Epithelial cell of esophagus (primary cell): ENCODE data around the gene TREX2.

ENCODE experiments used
- DNase-seq: peaks from one replicate; pipeline ENCODE4 v3.0.0; 2010; ENCODE audit warnings: low read depth
- H3K4me3 ChIP-seq: 2 replicates; pipeline ENCODE4 v1.5.1; 2011; ENCODE audit warnings: mild to moderate bottlenecking, low read length, control low read depth
- CTCF ChIP-seq: IDR thresholded peaks from 2 replicates; pipeline ENCODE4 v1.5.1; 2011; ENCODE audit warnings: low read depth, mild to moderate bottlenecking, low read length, control low read depth, inconsistent platforms; ENCODE audit not compliant: insufficient read depth; ENCODE audit errors: missing control alignments

The TREX2 gene

DNA sequence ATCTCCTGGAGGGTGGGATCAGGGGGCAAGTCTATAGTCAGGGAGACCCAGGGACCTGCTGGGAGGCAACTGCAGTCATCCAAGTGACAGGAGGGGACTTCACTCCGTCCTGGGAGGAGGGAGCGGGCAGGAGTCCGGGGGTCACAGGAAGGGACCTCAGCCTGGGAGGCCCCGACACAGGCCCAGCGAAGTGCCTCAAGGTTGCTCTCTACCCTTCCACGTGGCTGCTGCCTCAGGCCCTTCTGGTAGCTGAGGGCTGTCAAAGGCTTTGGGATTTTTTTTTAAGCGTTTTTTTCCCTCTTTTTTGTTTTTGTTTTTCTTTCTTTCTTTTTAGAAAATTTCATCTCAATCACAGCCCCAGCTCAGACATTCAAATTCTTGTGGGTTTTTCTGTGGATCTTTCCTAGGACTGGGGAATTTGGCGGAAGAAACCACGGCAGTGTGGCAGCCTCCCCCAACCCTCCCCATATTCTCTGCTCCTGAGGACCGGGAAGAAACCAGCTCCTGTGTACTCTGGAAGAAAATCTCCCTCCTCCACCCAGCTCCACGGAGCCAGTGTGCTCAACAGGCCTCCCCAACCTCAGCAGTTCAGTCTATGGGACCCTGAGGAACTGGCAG, 25.9 kb upstream of the TREX2 start:
- no peak for TF ChIP-seq CTCF
- H3K4me3 ChIP-seq, result no peak overlapping the region
- DNase-seq, result no peak

GRCh38 chrX:153470411-153471363, 24.8 kb upstream of the TREX2 start, which contains the start of gene HAUS7:
Gene HAUS7, minus strand, starts transcription at chrX:153470576. Its CDS starts 19 bp downstream, at chrX:153470557.
- peak within 1 kb of the TSS; percentile 62 for H3K4me3 ChIP-seq
- DNase-seq, result peak; percentile 90
- peak; percentile 56 for TF ChIP-seq CTCF

DNA sequence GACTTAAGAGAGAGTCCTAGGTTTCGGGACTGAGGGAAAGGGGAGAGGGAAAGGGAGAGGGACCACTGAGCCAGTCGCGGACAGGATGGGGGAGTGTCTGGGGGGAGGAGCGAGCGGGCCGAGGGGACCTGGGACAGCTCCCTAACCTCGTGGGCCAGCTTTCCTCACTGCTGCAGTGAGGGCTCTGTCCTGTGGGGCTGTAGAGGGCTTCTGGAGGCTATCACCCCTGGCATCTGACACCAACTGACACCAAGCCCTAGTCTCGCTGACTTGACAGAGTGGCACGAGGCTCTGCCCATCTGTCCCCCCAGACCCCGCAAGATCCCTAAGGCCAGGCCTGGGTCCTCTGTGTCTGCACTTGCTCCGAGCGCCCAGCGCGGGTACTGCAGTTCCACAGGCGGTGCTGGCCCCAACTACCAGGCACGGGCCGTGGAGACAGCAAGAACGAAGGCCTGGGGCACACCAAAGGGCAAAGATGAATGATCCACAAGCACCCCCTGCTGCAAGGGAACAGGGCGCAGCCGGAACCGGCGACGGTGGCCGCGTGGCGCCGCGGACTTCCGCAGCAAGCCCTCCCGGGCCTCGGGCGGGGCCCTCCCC, 24.1 kb upstream of the TREX2 start:
- TF ChIP-seq CTCF, result no peak
- DNase-seq, result peak; percentile 27
- peak overlapping the region; percentile 62 for H3K4me3 ChIP-seq

GRCh38 chrX:153468008-153468580, 22.2 kb upstream of the TREX2 start:
- no peak overlapping the region for H3K4me3 ChIP-seq

GRCh38 chrX:153465691-153466380, 20.0 kb upstream of the TREX2 start:
- no peak for TF ChIP-seq CTCF
- no peak overlapping the region for H3K4me3 ChIP-seq
- no peak for DNase-seq

More at GRCh38 chrX:153468008-153468580, 22.2 kb upstream of the TREX2 start:
- TF ChIP-seq CTCF, result no peak
- DNase-seq, result no peak

DNA sequence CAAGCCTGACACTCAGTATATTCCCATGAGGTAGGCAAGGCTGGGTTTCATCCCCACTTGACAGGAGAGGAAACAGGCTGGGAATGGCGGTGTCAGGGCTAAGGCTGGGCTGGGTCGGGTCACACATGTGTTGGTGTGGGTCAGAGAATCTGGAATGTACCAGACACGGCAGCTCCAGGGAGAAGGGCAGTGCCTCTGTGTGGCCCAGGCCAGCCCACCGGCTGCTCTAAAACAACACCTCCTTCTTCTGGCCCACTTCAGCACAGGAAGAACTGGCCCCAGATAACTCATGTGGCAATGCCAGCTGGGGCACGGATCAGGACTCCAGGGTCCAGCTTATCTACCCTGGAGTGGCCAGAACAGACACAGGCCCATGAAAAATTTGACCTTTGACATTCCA, 18.3 kb upstream of the TREX2 start:
- H3K4me3 ChIP-seq, result no peak overlapping the region
- DNase-seq, result no peak
- TF ChIP-seq CTCF, result no peak
